ENCODE results near the gene NUMBL.

The NUMBL gene

GRCh38 chr19:40638327-40638726 lies 52.1 kb downstream of the NUMBL start:
- TF ChIP-seq CTCF (conservative IDR thresholded peaks at IDR 0.05; ENCODE audit: low read depth) = no peak
- ChIA-PET POLR2A (ENCODE audit: low non-redundant PET) (no interaction called here), CTCF (interaction anchor here (0.6 to 0.9 kb wide), 2 partner anchors 218 to 557 kb away, joined by 3 to 6 read pairs; no protein-coding TSS in a partner anchor)
- H3K27ac ChIP-seq = no peak overlapping the region
- no peak for DNase-seq (ENCODE audit: low spot score)

- no peak for DNase-seq (ENCODE audit: low spot score)
- ChIA-PET CTCF (interaction anchor here (0.8 to 2.3 kb wide), 3 partner anchors 12 to 92 kb away, joined by 3 to 13 read pairs (median 5); no protein-coding TSS in a partner anchor), POLR2A (ENCODE audit: low non-redundant PET) (interaction anchor here (0.6 kb wide), 1 partner anchor 65 kb away, joined by 3 read pairs; no protein-coding TSS in a partner anchor)
- H3K27ac ChIP-seq = no peak overlapping the region
- TF ChIP-seq CTCF (conservative IDR thresholded peaks at IDR 0.05; ENCODE audit: low read depth) = no peak
Observed at GRCh38 chr19:40633207-40633606, 57.2 kb downstream of the NUMBL start.

- no peak for TF ChIP-seq CTCF (conservative IDR thresholded peaks at IDR 0.05; ENCODE audit: low read depth)
- DNase-seq (ENCODE audit: low spot score) = no peak
- ChIA-PET CTCF (no interaction called here), POLR2A (ENCODE audit: low non-redundant PET) (no interaction called here)
- H3K27ac ChIP-seq = 0 out of 2 replicates have a peak overlapping the region, but pooled peaks have one; percentile 10
Observed at GRCh38 chr19:40632311-40633036, 58.0 kb downstream of the NUMBL start.

GRCh38 chr19:40630571-40631160 lies 59.8 kb downstream of the NUMBL start:
- no peak for DNase-seq (ENCODE audit: low spot score)
- no peak for TF ChIP-seq CTCF (conservative IDR thresholded peaks at IDR 0.05; ENCODE audit: low read depth)
- ChIA-PET POLR2A (ENCODE audit: low non-redundant PET) (no interaction called here), CTCF (interaction anchor here (0.7 kb wide), 1 partner anchor 141 kb away, joined by 5 read pairs; no protein-coding TSS in a partner anchor)
- no peak overlapping the region for H3K27ac ChIP-seq

- ChIA-PET POLR2A (ENCODE audit: low non-redundant PET) (no interaction called here), CTCF (interaction anchor here (0.5 kb wide), 1 partner anchor 23 kb away, joined by 3 read pairs; no protein-coding TSS in a partner anchor)
- no peak for TF ChIP-seq CTCF (conservative IDR thresholded peaks at IDR 0.05; ENCODE audit: low read depth)
- no peak for DNase-seq (ENCODE audit: low spot score)
- no peak overlapping the region for H3K27ac ChIP-seq
Observed at GRCh38 chr19:40629346-40629745, 61.1 kb downstream of the NUMBL start.

- peak overlapping the region; percentile 15 for H3K27ac ChIP-seq
- ChIA-PET POLR2A (ENCODE audit: low non-redundant PET) (no interaction called here), CTCF (no interaction called here)
- TF ChIP-seq CTCF (conservative IDR thresholded peaks at IDR 0.05; ENCODE audit: low read depth) = no peak
- DNase-seq (ENCODE audit: low spot score) = no peak
Observed at GRCh38 chr19:40627486-40628279, 62.8 kb downstream of the NUMBL start.
